K562 (cell line): ENCODE results near the gene DDX55. TPM values are rescaled to one million over a fixed set of nuclear protein-coding genes. Genes with fewer than 3 reads are reported as not detected.

Experiments
- ADNP ChIP-seq: fragments of 200-800 bp; sonication (Bioruptor generic); IDR thresholded peaks from 2 replicates; pipeline ENCODE4 v1.6.1; 2016; ENCODE audit warnings: missing genetic modification characterization, missing compliant biosample characterization
- CBFB ChIP-seq: sonication (generic); formaldehyde crosslinking; IDR thresholded peaks from 2 replicates; pipeline ENCODE4 v1.4.0; 2020; ENCODE audit warnings: mild to moderate bottlenecking, missing genetic modification reagents
- CCAR2 ChIP-seq: fragments of 200-400 bp; formaldehyde crosslinking; IDR thresholded peaks from 2 replicates; pipeline ENCODE4 v1.6.1; 2017; ENCODE audit warnings: mild to moderate bottlenecking, low read depth, low read length
- CXXC5 ChIP-seq: fragments of 250-450 bp; sonication (Bioruptor Pico); IDR thresholded peaks from 2 replicates; pipeline ENCODE4 v1.8.0; 2022; ENCODE audit warnings: inconsistent platforms, mild to moderate bottlenecking, moderate library complexity
- DACH1 ChIP-seq: fragments of 450-650 bp; IDR thresholded peaks from 2 replicates; pipeline ENCODE4 v1.6.1; 2018; ENCODE audit not compliant: partially characterized antibody
- DNMT1 ChIP-seq: fragments of 450-650 bp; IDR thresholded peaks from 2 replicates; pipeline ENCODE4 v1.6.1; 2016; ENCODE audit warnings: antibody characterized with exemption, mild to moderate bottlenecking
- E2F5 ChIP-seq: sonication (generic); formaldehyde crosslinking; IDR thresholded peaks from 2 replicates; pipeline ENCODE4 v1.8.0; 2022; ENCODE audit warnings: mild to moderate bottlenecking, missing genetic modification reagents
- GTF2A2 ChIP-seq: IDR thresholded peaks from 2 replicates; pipeline ENCODE4 v1.6.1; 2016; ENCODE audit warnings: mild to moderate bottlenecking, missing genetic modification characterization, missing compliant biosample characterization
- MEF2D ChIP-seq: conservative IDR thresholded peaks from 2 replicates; pipeline ENCODE4 v1.6.1; 2016; ENCODE audit warnings: low read depth, missing genetic modification characterization, missing compliant biosample characterization
- MYC ChIP-seq, 2 experiments: fragments of 250-450 bp in 1 of 2; sonication (Bioruptor Pico) in 1 of 2; IDR thresholded peaks; 2 replicates each; pipeline versions ENCODE4 v1.5.1 to v1.6.1; 2012 to 2021; ENCODE audit warnings: low read depth in 2 of 2, borderline replicate concordance in 1 of 2, improper control_type of control experiment in 1 of 2, low read length in 1 of 2, mild to moderate bottlenecking in 1 of 2, moderate library complexity in 1 of 2
- NR1H2 ChIP-seq: sonication (generic); formaldehyde crosslinking; IDR thresholded peaks from 2 replicates; pipeline ENCODE4 v1.4.0; 2020; ENCODE audit warnings: mild to moderate bottlenecking, missing genetic modification reagents
- SMC3 ChIP-seq: conservative IDR thresholded peaks from 2 replicates; pipeline ENCODE4 v1.6.1; 2011; ENCODE audit warnings: low read depth, low read length, improper control_type of control experiment; ENCODE audit not compliant: insufficient read depth
- SRSF3 ChIP-seq: fragments of 200-400 bp; formaldehyde crosslinking; IDR thresholded peaks from 2 replicates; pipeline ENCODE4 v1.6.1; 2016; ENCODE audit warnings: mild to moderate bottlenecking, low read length, moderate library complexity; ENCODE audit not compliant: insufficient read depth
- TAF7 ChIP-seq: fragments of 450-650 bp; IDR thresholded peaks from 2 replicates; pipeline ENCODE4 v1.6.1; 2016; ENCODE audit warnings: missing genetic modification characterization, missing compliant biosample characterization
- TEAD1 ChIP-seq, 2 experiments: fragments of 450-650 bp in 1 of 2; sonication (generic) in 1 of 2; formaldehyde crosslinking; IDR thresholded peaks; 2 replicates each; pipeline versions ENCODE4 v1.4.0 to v1.8.0; 2020 to 2022; ENCODE audit warnings: mild to moderate bottlenecking in 2 of 2, missing genetic modification reagents in 1 of 2
- ZBTB5 ChIP-seq: fragments of 450-650 bp; IDR thresholded peaks from 2 replicates; pipeline ENCODE4 v1.6.1; 2017; ENCODE audit warnings: antibody characterized with exemption
- ZFP30 ChIP-seq: fragments of 250-450 bp; sonication (Bioruptor Pico); IDR thresholded peaks from 2 replicates; pipeline ENCODE4 v1.8.0; 2022; ENCODE audit warnings: moderate library complexity, mild to moderate bottlenecking, inconsistent platforms, borderline replicate concordance
- ZNF436 ChIP-seq: fragments of 250-450, 450-650 bp; sonication (Bioruptor Pico); formaldehyde crosslinking; IDR thresholded peaks from 2 replicates; pipeline ENCODE4 v1.7.0; 2020; ENCODE audit warnings: mild to moderate bottlenecking
- polyA plus RNA-seq, 8 experiments: library from polyadenylated mRNA; depleted of rRNA in 4 of 8; stranded (reverse) in 5 of 8; unstranded in 3 of 8; fragments of >200 nt; fragmentation: Nextera tagmentation in 2 of 8; fragmentation: Illumina TruSeq in 1 of 8; extraction: Ambion mirVana in 2 of 8; extraction: Trizol in 1 of 8; gene quantifications; 2 replicates each; pipeline versions ENCODE4 v1.2.1 to v1.2.3, GENCODE V29; 2011 to 2014; ENCODE audit warnings: inconsistent platforms in 1 of 8, missing spikeins in 1 of 8
- total RNA-seq, 7 experiments: library from RNA; depleted of rRNA in 6 of 7; stranded (reverse); fragments of >200 nt in 6 of 7; fragmentation: Illumina TruSeq in 2 of 7; extraction: Trizol in 2 of 7; gene quantifications; 2 replicates each; pipeline versions ENCODE4 v1.2.1 to v1.2.3, GENCODE V29; 2011 to 2021; ENCODE audit warnings: low replicate concordance in 1 of 7
- TF ChIP-seq, protein P1 (sequence below): fragments of 250-450 bp; sonication (Bioruptor Pico); IDR thresholded peaks from 2 replicates; pipeline ENCODE4 v1.5.0; 2021; ENCODE audit warnings: mild to moderate bottlenecking, moderate library complexity
- TF ChIP-seq, protein P2 (sequence below): fragments of 200-800 bp; sonication (Bioruptor generic); IDR thresholded peaks from 2 replicates; pipeline ENCODE4 v1.6.1; 2017; ENCODE audit warnings: missing genetic modification characterization, missing compliant biosample characterization

Gene DDX55
- total and polyA plus RNA-seq, 9 of the 15 experiments (the other 6 are each of a cell fraction or from before 2014, with no cell fraction given), result 10.6 to 71.0 (median 60.9) TPM

GRCh38 chr12:123633379-123634141, 31.7 kb downstream of the DDX55 start, which contains the start of the genes EIF2B1 and GTF2H3 (continued):
- TF ChIP-seq, protein P1, sequence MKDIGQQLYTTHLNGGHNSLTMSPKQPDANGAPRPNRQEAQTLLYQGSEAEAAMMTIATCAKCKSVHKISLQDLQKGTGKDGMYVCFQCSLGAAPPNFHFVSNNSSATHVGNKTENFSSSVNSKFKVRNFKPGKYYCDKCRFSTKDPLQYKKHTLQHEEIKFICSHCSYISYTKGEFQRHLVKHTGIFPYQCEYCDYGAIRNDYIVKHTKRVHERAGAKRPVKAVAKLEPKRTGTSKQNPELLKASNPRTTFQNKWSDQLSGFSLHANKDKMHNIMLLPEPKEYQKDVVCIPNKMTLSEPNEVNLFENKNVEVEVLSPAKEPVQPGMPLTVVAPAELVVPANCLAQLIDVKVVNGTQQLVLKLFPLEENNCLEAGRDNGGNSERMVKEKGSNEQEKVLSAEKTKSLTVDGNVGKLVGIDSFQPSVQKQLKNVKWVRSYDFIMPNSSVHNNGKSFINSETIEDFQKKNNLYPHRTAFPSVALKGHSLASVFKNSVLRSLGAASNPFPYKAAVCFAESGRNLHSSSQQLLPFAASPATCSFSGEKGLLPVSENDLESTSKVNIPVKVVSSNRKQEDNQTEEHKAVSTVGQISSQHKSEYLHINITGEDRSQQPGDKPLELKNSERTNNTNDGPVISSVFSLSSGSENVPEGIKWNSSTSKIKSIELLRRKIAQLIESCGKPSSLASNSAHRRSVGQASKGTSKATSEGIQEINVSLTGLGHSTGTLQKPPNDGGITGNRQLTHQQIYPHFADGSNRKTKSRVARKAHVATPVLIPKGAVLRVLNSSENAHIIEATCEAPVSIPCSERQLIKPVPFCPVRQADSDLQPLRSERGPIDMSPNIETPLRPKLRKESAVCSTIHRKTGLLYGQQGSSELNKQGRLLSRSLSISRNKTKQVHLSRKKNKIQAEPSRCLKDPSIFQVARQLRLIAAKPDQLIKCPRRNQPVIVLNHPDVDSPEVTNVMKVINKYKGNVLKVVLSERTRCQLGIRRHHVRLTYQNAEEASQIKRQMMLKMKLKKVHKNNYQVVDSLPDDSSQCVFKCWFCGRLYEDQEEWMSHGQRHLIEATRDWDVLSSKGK, result no peak
- TF ChIP-seq E2F5 (CRISPR knock-in tag) (peak; percentile 39; the same call in 1 of the 2 replicates), SRSF3 (no peak), ZFP30 (CRISPR knock-in tag) (no peak), CXXC5 (peak; percentile 98), ZNF436 (CRISPR knock-in tag) (no peak), NR1H2 (CRISPR knock-in tag) (no peak), TAF7 (tag) (peak; percentile 83), GTF2A2 (no peak), SMC3 (0 out of 2 replicates have a peak, but pooled peaks have one; percentile 28), CBFB (CRISPR knock-in tag) (peak; percentile 74; the same call in 1 of the 2 replicates), MYC (IDR thresholded peaks at IDR 0.05; ENCODE audit: low read depth, low read length) (peak; percentile 99), MYC (CRISPR knock-in tag; IDR thresholded peaks at IDR 0.05; ENCODE audit: borderline replicate concordance, low read depth) (peak; percentile 58; the same call in 1 of the 2 replicates), MEF2D (tag) (no peak), DNMT1 (no peak), ZBTB5 (peak; percentile 61), DACH1 (no peak), TEAD1 (CRISPR knock-in tag; IDR thresholded peaks at IDR 0.05) (no peak), ADNP (tag) (no peak), CCAR2 (no peak)
- TF ChIP-seq, protein P2, sequence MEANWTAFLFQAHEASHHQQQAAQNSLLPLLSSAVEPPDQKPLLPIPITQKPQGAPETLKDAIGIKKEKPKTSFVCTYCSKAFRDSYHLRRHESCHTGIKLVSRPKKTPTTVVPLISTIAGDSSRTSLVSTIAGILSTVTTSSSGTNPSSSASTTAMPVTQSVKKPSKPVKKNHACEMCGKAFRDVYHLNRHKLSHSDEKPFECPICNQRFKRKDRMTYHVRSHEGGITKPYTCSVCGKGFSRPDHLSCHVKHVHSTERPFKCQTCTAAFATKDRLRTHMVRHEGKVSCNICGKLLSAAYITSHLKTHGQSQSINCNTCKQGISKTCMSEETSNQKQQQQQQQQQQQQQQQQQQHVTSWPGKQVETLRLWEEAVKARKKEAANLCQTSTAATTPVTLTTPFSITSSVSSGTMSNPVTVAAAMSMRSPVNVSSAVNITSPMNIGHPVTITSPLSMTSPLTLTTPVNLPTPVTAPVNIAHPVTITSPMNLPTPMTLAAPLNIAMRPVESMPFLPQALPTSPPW (CRISPR knock-in tag), result peak; percentile 71
